Dermis lymphatic vessel endothelial cell (primary cell): ENCODE data around the gene FBN1. TPM values are rescaled to one million over a fixed set of nuclear protein-coding genes. Genes with fewer than 3 reads are reported as not detected.

Experiments used
- total RNA-seq: library from RNA; depleted of rRNA; stranded (reverse); fragments of >200 nt; gene quantifications from 2 replicates; pipeline ENCODE4 v1.2.1, GENCODE V29; 2014

FBN1 gene
- total RNA-seq: 129 and 130 TPM in 2 replicates

GRCh38 chr15:48645558-48646330 is at the start of gene FBN1:
TSS of gene FBN1 (minus strand) at chr15:48645709. CDS start at chr15:48644769, 940 bp downstream.

Other genes with a start within 250 kb of the FBN1 start
- gene CEP152, start 165.4 kb upstream of the FBN1 start, total RNA-seq: 1.1 and 1.6 TPM in 2 replicates
- 163 and 203 TPM in 2 replicates for gene EID1, start 232.4 kb upstream of the FBN1 start, total RNA-seq